Stimulated activated naive CD8-positive, alpha-beta T cell treated with anti-CD3 and anti-CD28 coated beads, Interleukin-15, amount 100 ng/mL, for 72 hours (primary cell): Measurements from ENCODE around the gene AMBRA1.

Experiments
- ATAC-seq: fragments of 150-1000 bp; cut with Tn5 transposase; 2 replicates; pipeline ENCODE4 v1.10.0; 2021; ENCODE audit warnings: mild to moderate bottlenecking, moderate library complexity
- DNase-seq, 2 donors: peaks; one replicate each; pipeline ENCODE4 v3.0.0; 2021 to 2022
- H3K27ac Mint-ChIP-seq, 2 donors: one replicate each; pipeline ENCODE4 v1.8.0; 2022; ENCODE audit warnings: mild to moderate bottlenecking in 2 of 2, mixed read lengths in 2 of 2, moderate library complexity in 2 of 2
- H3K27me3 Mint-ChIP-seq: one replicate; pipeline ENCODE4 v1.8.0; 2022; ENCODE audit warnings: mixed read lengths
- H3K4me1 Mint-ChIP-seq: one replicate; pipeline ENCODE4 v1.8.0; 2022; ENCODE audit warnings: mild to moderate bottlenecking, mixed read lengths
- H3K4me3 Mint-ChIP-seq, 2 donors: one replicate each; pipeline ENCODE4 v1.8.0; 2022; ENCODE audit warnings: mild to moderate bottlenecking in 2 of 2, mixed read lengths in 2 of 2, moderate library complexity in 1 of 2
- H3K9me3 Mint-ChIP-seq, 2 donors: one replicate each; pipeline ENCODE4 v1.8.0; 2022; ENCODE audit warnings: mixed read lengths in 2 of 2

AMBRA1 gene

GRCh38 chr11:46445192-46445919 lies 148.5 kb downstream of the AMBRA1 start:
- Mint-ChIP-seq H3K4me1 (peaks cover 8% of the 10 kb centered on the region), H3K4me3 (no peak overlapping the region), H3K27ac (no peak overlapping the region), H3K27me3 (no peaks in the 10 kb centered on the region), H3K9me3 (no peaks in the 10 kb centered on the region)
- DNase-seq (no peak), ATAC-seq (no peak)

DNA sequence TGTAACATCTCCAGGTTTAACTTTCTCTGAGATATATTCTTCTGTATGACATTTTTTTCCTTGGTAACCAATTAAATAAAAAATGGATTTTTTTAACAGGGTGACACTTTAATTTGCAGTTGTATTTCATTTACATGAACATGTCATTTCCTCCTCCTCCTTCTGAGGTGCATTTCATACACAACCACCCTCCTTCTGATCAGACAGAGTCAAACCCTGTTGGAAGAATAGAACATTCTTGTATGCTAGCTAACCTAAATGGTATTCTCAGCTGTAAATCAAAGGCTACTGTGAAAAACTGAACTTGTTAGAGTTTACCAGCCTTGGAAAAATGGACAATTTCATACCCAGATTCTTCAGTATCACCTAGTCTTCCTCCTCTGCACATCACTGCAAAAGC lies 149.5 kb downstream of the AMBRA1 start:
- Mint-ChIP-seq H3K27me3 (no peaks in the 10 kb centered on the region), H3K4me1 (peaks cover 8% of the 10 kb centered on the region), H3K4me3 (no peak overlapping the region), H3K27ac (no peak overlapping the region), H3K9me3 (no peaks in the 10 kb centered on the region)
- ATAC-seq (no peak), DNase-seq (no peak)

GRCh38 chr11:46438211-46438610 lies 155.6 kb downstream of the AMBRA1 start:
- DNase-seq = no peak
- H3K27me3 Mint-ChIP-seq = no peaks in the 10 kb centered on the region
- no peak for ATAC-seq
- H3K4me1 Mint-ChIP-seq = no peaks in the 10 kb centered on the region
- H3K27ac Mint-ChIP-seq = no peak overlapping the region
- no peaks in the 10 kb centered on the region for H3K9me3 Mint-ChIP-seq
- no peak overlapping the region for H3K4me3 Mint-ChIP-seq

- Mint-ChIP-seq H3K9me3 (no peaks in the 10 kb centered on the region), H3K27ac (no peak overlapping the region), H3K4me3 (no peak overlapping the region), H3K4me1 (no peaks in the 10 kb centered on the region), H3K27me3 (no peaks in the 10 kb centered on the region)
- ATAC-seq = no peak
- no peak for DNase-seq
Observed at GRCh38 chr11:46437122-46437689, 156.6 kb downstream of the AMBRA1 start.

GRCh38 chr11:46436113-46436512 lies 157.7 kb downstream of the AMBRA1 start:
- H3K9me3 Mint-ChIP-seq = no peaks in the 10 kb centered on the region
- H3K27me3 Mint-ChIP-seq = no peaks in the 10 kb centered on the region
- ATAC-seq (no peak), DNase-seq (no peak)
- H3K4me3 Mint-ChIP-seq = no peak overlapping the region
- H3K27ac Mint-ChIP-seq = no peak overlapping the region
- no peaks in the 10 kb centered on the region for H3K4me1 Mint-ChIP-seq

DNA sequence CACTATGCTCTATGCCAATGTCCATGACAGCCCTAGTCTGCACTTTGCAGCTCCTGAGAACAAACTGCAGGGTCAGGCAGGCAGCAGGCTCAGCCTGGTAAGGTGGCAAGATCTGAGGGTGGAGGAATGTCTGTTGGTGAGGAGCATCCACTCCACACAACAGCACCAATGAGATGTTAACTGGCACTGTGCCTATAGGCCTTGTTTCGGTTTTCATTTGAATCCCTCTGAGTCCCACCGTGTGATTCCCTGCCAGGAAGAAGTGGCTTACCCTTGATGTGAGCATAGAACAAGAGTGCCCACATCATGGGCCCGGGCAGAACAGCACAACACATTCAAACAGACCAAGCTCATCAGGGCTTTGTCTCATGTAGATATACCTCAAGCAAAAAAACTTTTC lies 158.1 kb downstream of the AMBRA1 start:
- ATAC-seq = no peak
- no peak overlapping the region for H3K4me3 Mint-ChIP-seq
- H3K27me3 Mint-ChIP-seq = no peaks in the 10 kb centered on the region
- H3K9me3 Mint-ChIP-seq = no peaks in the 10 kb centered on the region
- no peaks in the 10 kb centered on the region for H3K4me1 Mint-ChIP-seq
- H3K27ac Mint-ChIP-seq = no peak overlapping the region
- DNase-seq = no peak

DNA sequence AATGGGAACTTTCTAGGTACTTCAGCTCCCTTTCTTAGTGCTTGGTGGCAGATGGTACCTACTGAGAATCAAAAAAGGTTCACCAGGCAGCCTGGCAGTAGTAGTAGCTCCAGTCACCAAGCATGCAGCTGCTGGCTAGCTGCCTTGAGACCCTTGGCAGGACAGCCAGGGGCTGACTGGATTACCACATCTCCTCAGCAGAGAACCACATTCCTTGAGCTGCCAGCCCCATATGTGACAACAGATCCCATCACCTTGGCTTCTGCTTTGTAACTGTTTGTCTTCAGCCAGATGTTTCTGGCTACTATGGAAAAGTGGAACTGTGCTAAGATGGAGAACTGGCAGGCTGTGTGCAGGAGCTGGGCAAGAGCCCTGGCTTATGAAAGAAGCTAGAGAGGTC lies 162.6 kb downstream of the AMBRA1 start:
- Mint-ChIP-seq H3K4me1 (no peaks in the 10 kb centered on the region), H3K27me3 (no peaks in the 10 kb centered on the region), H3K9me3 (no peaks in the 10 kb centered on the region), H3K4me3 (no peak overlapping the region), H3K27ac (no peak overlapping the region)
- ATAC-seq (no peak), DNase-seq (no peak)

DNA sequence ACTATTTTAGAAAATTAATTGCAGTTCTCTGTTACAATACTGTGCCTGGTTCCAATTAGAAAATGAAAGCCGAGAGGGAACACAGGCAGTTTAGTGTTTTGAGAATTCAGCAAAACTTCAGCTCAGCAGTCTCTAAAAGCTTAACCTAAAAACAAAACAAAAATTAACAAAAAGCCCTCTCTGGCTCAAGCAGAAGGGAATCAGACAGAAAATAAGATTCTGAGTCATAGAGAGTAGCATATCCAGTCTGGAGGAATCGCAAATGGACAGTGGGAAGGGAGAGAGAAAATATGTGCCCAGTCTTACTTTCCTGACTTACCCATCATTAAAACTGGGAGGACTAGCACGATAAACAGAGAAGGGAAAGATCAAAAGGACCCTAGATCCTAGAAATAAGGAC lies 164.1 kb downstream of the AMBRA1 start:
- DNase-seq (no peak), ATAC-seq (no peak)
- Mint-ChIP-seq H3K4me1 (no peaks in the 10 kb centered on the region), H3K9me3 (no peaks in the 10 kb centered on the region), H3K27ac (no peak overlapping the region), H3K4me3 (no peak overlapping the region), H3K27me3 (no peaks in the 10 kb centered on the region)

GRCh38 chr11:46427364-46427763 lies 166.5 kb downstream of the AMBRA1 start:
- DNase-seq (no peak), ATAC-seq (no peak)
- H3K4me1 Mint-ChIP-seq = no peaks in the 10 kb centered on the region
- H3K9me3 Mint-ChIP-seq = no peaks in the 10 kb centered on the region
- no peak overlapping the region for H3K27ac Mint-ChIP-seq
- no peaks in the 10 kb centered on the region for H3K27me3 Mint-ChIP-seq
- H3K4me3 Mint-ChIP-seq = no peak overlapping the region

- no peak for ATAC-seq
- Mint-ChIP-seq H3K4me3 (no peak overlapping the region), H3K4me1 (no peaks in the 10 kb centered on the region), H3K27me3 (no peaks in the 10 kb centered on the region), H3K9me3 (no peaks in the 10 kb centered on the region), H3K27ac (no peak overlapping the region)
- DNase-seq = no peak
Observed at GRCh38 chr11:46426233-46426991, 167.4 kb downstream of the AMBRA1 start.

DNA sequence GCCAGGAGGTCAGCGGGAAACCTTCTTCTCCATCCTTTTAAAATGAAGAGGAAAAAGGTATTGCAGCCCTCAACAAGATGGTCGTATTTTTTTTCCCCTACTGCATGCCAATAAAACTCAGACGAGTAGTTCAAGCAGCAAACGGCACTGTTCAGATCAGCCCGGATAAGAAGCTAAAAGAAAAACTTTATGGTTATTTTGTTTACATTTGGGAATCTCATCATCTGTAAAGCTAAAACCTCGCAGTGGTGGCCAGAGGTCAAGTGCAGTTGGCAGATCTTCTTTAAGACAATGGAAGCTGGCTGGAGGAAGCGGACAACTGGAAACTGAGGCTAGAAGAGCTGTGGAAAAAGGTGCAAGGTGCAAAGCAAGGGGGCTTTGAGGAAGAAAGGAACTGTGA lies 171.2 kb downstream of the AMBRA1 start:
- ATAC-seq (no peak), DNase-seq (no peak)
- Mint-ChIP-seq H3K4me3 (no peak overlapping the region), H3K4me1 (peaks cover 7% of the 10 kb centered on the region), H3K27me3 (no peaks in the 10 kb centered on the region), H3K27ac (no peak overlapping the region), H3K9me3 (no peaks in the 10 kb centered on the region)

GRCh38 chr11:46421257-46421880 lies 172.5 kb downstream of the AMBRA1 start:
- H3K4me3 Mint-ChIP-seq = no peak overlapping the region
- ATAC-seq = no peak
- no peak overlapping the region for H3K27ac Mint-ChIP-seq
- peaks cover 12% of the 10 kb centered on the region for H3K4me1 Mint-ChIP-seq
- H3K9me3 Mint-ChIP-seq = no peaks in the 10 kb centered on the region
- DNase-seq = no peak
- H3K27me3 Mint-ChIP-seq = no peaks in the 10 kb centered on the region

- Mint-ChIP-seq H3K4me1 (peaks cover 20% of the 10 kb centered on the region), H3K27ac (no peak overlapping the region), H3K4me3 (no peak overlapping the region)
Observed at GRCh38 chr11:46420513-46420912, 173.3 kb downstream of the AMBRA1 start.

GRCh38 chr11:46418751-46419150 lies 175.1 kb downstream of the AMBRA1 start:
- peaks cover 38% of the 10 kb centered on the region for H3K4me1 Mint-ChIP-seq
- ATAC-seq (no peak), DNase-seq (no peak)
- no peaks in the 10 kb centered on the region for H3K9me3 Mint-ChIP-seq
- H3K4me3 Mint-ChIP-seq = no peak overlapping the region
- no peak overlapping the region for H3K27ac Mint-ChIP-seq
- H3K27me3 Mint-ChIP-seq = no peaks in the 10 kb centered on the region

More at GRCh38 chr11:46420513-46420912, 173.3 kb downstream of the AMBRA1 start:
- ATAC-seq = no peak
- Mint-ChIP-seq H3K9me3 (no peaks in the 10 kb centered on the region), H3K27me3 (no peaks in the 10 kb centered on the region)
- DNase-seq = no peak

GRCh38 chr11:46417711-46418110 lies 176.1 kb downstream of the AMBRA1 start:
- no peak overlapping the region for H3K27ac Mint-ChIP-seq
- H3K9me3 Mint-ChIP-seq = no peaks in the 10 kb centered on the region
- DNase-seq (no peak), ATAC-seq (no peak)
- H3K4me1 Mint-ChIP-seq = peaks cover 40% of the 10 kb centered on the region
- no peak overlapping the region for H3K4me3 Mint-ChIP-seq
- no peaks in the 10 kb centered on the region for H3K27me3 Mint-ChIP-seq

- Mint-ChIP-seq H3K4me1 (peaks cover 33% of the 10 kb centered on the region), H3K27me3 (no peaks in the 10 kb centered on the region), H3K9me3 (no peaks in the 10 kb centered on the region), H3K4me3 (no peak overlapping the region), H3K27ac (no peak overlapping the region)
- no peak for DNase-seq
- ATAC-seq = no peak
Observed at GRCh38 chr11:46414879-46415278, 178.9 kb downstream of the AMBRA1 start.
